GM19372 (cell line): ENCODE results near the gene PEA15.

Experiments
- ATAC-seq: cut with Tn5 transposase; IDR thresholded peaks from one replicate; pipeline ENCODE4 v1.9.1; 2021; ENCODE audit warnings: mild to moderate bottlenecking, low read depth, moderate library complexity; ENCODE audit not compliant: unreplicated experiment

The PEA15 gene, protein sequence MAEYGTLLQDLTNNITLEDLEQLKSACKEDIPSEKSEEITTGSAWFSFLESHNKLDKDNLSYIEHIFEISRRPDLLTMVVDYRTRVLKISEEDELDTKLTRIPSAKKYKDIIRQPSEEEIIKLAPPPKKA

DNA sequence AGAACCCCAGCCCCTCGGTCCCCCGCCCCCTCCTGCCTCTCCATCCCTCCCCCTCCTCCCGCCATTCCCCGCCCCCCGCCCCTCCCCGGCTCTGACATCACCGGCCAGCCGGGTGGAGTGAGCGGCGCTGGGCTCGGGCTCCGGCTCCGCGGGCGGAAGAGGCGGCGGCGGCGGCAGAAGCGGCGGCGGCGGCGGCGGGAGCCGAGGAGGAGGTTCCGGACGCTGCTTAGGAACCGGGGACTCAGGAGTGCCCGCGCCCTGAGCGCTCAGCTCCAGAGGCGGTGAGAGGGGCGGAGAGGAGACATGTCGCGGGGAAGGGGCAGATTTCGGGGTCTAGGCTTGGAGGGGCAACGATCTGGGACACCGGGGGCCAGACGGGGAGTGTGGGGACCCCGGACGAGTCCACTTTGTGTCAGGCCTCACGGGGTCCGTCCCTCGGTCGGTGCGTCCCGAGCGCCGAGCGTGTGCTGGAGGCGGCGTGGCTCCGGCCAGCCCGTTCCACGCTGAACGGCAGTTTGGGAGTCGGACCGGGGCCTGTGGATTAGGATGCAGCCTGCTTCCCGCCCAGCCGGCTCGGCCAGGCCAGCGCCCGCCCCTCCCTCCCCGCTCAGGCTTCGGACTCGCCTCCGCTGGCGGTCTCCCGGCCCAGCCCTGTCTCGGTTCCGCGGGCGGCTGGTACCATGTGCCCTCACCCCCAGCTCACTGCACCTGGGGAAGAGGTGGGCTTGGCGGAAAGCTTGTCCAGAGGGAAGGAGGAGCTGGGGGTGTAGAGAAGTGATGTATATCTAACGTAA lies at the start of gene PEA15:
Gene PEA15, plus strand, starts transcription at position 143 of the 794 bp plus-strand sequence. CDS start 6,161 bp downstream, outside the sequence.
- peak; percentile 63 for ATAC-seq

DNA sequence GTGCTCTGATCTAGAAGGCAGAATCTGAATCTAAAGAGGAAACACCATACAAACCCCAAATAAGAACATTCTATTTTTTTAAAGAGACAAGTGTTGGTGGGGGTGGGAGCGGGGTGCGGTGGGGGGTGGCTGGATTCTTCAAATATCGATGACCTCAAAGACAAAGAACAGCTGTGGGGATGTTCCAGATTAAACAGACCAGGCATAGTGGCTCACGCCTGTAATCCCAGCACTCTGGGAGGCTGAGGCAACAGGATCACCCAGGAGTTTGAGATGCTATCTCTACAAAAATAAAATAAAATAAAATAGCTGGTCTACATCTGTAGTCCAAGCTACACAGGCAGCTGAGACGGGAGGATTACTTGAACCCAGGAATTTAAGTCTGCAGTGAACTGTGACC lies 48.8 kb upstream of the PEA15 start:
- no peak for ATAC-seq

DNA sequence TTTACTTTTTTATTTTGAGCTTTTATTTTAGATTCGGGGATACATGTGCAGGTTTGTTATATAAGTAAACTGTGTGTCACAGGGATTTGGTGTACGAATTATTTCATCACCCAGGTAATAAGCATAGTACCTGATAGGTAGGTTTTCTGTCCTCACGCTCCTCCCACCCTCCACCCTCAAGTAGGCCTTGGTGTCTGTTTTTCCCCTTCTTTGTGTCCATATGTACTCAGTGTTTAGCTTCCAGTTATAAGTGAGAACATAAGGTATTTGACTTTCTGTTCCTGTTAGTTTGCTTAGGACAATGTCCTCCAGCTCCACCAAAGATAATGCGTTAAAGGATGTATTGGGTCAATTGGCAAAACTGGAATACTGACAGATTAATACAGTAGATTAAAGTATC lies 48.0 kb upstream of the PEA15 start:
- ATAC-seq = no peak

DNA sequence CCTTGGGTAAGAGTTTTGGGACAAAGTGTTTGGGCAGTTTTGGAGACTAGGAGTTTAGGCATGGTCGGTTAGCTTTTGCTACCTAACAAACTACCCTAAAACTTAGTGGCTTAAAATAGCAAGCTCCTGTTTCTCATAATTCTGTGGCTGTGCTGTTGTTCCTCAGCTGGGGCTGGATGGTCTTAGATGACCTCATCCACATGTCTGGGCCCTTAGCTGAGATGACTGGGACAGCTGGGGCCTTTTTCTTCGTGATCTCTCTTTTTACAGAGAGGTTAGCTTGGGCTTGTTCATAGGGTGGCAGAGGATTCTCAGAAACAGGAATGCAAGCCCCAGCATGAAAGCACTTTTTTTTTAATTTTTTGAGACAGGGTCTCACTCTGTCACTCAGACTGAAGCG lies 47.2 kb upstream of the PEA15 start:
- no peak for ATAC-seq

DNA sequence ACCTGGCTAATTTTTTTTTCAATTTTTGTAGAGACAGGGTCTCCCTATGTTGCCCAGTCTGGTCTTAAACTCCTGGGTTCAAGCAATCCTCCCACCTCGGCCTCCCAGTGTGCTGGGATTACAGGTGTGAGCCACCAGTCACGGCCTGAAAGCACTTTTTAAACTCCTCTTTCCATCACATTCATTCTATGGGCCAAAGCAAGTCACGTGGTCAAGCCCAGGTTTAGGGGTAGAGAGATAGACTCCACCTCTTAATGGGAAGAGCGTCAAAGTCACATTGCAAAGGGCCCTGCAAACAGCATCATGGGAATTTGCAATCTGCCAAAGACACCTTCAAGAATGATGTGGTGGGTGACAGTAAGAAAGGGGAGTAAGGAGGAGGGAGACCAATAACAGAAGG lies 46.6 kb upstream of the PEA15 start:
- no peak for ATAC-seq

DNA sequence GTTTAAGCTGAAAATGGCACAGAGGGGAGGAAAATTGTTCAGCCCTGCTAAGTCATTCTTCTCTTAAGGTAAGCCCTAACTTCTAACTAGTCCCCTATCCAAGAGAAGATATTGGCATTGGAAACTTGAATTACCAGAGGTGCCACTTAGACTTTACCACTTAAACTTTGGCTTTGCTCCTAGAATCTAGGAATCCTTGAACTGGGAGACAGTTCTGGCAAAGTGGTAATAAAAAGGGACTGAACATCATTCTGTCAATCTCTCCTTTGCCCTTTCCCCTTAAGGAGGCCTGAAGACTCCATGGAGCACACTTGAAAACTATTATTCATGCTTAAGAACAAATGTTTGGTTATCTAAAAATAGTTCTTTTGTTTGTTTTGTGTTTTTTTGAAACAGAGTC lies 45.3 kb upstream of the PEA15 start:
- no peak for ATAC-seq

DNA sequence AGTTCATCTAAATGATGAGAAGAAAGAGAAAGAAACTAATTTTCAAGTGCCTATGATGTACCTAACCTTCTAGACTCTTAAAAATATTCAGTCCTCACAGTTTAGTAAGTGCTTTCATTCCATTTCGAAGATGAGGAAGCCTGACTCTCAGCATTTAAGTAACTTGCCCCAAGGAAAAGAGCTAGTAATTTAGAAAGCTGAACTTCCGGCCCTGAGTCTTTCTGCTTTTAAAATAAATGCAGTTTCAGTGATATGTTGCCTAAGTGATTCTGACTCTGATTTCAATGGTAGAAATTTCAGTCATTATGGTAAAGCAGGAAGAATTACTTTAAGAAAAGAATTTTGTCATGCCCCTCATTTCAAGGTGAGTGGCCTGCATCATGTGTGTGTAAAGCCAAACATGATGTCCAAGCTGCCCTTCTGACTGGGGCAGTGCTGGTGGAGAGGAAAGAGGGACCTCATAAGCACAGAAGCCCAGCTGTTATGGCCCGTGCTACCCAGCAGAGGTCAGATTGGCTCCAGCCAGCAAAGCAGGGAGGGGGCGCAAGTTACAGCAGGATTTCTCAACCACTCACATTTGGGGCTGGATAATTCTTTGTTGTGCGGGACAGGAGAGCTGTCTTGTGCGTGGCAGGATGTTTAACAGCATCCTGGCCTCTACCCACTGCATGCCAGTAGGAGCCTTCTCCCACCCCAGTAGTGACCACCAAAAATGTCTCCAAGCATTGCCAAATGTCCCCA lies 43.0 kb upstream of the PEA15 start:
- ATAC-seq = no peak

DNA sequence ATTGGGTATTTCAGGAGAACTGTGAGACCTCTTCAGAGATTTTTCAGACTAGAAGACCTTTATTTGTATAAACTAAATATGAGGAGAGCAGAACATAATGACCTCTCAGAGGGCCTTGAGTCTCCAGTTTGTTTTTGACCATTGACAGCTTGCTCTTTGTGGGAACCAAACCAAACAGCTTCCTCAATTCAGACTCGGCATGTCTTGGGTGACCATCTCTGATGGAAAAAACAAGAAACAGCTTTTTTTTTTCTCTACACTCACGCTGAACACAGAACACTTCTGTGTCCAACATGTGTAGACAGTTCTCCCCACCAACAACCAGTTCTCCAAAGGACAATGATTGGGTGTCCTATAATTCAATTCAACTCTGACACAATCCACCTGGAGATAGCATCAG lies 42.3 kb upstream of the PEA15 start:
- no peak for ATAC-seq

DNA sequence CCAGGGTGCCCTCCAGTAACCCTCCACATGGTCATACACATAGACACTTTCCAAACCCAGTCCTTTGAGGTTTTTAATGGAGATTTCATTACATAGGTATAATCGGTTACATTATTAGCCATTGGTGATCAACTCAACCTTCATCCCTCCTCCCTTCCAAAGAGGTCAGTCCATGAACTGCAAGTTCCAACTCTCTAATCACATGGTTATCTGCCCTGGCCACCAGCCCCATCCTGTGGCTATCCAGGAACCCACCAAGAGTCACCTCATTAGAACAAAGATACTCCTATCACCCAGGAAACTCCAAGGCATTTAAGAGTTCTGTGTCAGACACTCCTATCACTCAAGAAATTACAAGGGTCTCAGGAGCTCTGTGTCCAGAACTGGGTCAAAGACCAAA lies 41.6 kb upstream of the PEA15 start:
- no peak for ATAC-seq

DNA sequence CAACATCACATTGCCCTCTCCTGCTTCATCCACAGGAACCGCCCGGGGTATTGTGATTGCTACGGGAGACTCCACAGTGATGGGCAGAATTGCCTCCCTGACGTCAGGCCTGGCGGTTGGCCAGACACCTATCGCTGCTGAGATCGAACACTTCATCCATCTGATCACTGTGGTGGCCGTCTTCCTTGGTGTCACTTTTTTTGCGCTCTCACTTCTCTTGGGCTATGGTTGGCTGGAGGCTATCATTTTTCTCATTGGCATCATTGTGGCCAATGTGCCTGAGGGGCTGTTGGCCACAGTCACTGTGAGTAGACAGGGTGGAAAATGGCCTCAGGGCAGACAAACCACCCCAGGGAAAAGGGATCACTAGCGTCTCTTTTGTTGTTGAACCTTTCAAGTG lies 41.1 kb upstream of the PEA15 start:
- ATAC-seq = no peak

DNA sequence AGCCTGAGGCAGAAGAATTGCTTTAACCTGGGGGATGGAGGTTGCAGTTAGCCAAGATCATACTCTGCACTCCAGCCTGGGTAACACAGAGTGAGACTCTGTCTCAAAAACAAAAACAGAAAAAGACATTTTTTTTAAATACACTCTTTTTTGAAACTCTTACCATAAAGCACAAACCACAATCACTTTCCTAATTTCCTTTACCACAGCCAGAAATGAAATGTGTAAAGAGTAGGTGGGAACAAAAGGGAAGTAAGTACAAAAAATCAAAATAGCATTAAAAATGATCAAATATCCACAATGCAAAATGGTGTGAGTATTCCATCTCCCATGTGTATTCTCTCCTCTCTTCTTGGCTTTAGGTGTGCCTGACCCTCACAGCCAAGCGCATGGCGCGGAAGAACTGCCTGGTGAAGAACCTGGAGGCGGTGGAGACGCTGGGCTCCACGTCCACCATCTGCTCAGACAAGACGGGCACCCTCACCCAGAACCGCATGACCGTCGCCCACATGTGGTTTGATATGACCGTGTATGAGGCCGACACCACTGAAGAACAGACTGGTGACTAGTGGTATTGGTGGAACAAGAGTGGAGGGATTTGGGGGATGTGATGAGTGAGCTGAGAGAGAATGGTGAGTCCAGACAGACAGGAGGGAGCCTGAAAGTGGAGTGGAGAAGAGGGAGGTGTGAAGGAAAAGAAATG lies 38.9 kb upstream of the PEA15 start:
- no peak for ATAC-seq

DNA sequence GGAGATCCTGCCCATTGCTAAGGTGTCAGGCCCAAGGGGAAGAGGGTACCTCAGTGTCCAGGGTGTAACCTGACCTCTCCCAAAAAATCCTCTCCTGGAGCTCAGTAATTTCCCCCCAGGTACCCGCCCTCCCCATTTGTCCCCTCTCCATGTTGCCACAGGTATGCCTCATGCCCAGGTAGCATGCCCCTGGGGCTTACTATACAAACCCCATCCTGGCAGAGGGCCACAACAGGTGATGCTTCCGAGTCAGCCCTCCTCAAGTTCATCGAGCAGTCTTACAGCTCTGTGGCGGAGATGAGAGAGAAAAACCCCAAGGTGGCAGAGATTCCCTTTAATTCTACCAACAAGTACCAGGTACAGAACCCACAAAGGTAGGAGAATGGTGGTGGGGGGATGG lies 38.1 kb upstream of the PEA15 start:
- no peak for ATAC-seq

DNA sequence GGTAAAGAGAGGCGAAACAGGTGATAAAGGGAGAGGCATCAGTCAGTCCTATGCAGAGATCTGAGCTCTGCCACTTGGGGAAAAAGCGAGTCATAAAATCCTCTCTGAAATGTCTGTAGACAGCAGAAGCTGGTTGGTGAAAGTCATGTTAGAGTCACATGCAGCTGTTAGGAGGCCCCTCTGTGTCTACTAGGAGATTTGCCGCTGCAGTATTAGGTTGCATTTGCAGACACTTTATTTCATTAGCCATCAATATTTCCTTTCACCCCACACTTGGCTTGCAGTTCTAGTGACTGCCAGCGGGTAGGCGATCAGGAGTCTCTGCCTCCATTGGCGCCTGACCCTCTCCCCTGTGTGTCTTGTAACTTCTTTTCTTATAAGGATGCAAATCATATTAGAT lies 37.6 kb upstream of the PEA15 start:
- no peak for ATAC-seq

DNA sequence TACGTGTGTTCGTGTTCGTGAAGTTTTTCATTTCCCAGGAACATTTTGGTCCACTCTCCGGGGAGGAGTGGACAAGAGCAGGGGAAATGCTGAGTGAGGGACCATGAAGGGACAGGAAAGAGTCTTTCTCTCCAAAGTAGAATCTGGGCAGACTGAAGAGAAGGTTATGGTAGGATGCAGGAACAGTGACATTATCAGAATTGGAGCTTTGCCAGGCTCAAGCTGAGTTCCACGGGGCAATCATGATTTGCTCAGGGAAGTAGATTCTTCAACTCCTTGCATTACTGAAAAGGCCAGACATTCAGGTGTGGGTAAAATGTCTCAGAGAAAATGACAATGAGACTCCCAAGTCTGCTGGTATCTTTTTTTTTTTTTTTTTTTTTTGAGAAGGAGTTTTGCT lies 37.2 kb upstream of the PEA15 start:
- no peak for ATAC-seq

DNA sequence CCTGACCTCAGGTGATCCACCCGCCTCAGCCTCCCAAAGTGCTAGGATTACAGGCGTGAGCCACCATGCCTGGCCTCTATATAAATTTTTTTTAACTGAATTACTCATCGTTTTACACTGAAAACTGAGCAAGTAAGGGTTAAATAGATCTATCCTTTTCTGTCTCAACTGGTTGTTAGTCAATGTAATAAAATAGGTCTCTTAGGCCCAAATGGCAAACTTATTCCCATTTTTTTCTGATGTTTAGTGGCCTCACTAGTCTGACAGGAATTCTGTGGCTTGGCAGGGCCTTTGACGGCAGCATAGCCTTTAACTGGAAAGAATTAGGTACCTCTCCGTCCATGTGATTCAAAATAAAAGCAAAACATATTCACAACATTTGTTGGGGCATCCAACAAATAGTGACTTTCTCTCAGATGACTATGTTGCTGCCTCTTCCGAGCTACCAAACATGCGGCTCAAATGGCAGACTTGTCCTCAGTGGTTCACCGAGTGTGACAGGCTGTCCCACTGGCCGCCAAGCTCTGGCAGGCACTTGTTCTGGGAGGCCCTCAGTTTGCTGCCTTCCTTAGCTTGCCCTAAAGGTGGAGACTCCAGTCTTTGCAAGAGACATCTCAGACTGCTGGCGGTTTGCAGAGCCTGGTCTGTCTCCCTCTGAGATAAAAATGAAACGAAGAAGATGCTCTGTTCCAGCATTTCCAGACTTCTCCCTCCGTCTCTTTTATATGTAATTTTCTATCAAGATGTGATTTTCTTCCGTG lies 36.4 kb upstream of the PEA15 start:
- no peak for ATAC-seq

DNA sequence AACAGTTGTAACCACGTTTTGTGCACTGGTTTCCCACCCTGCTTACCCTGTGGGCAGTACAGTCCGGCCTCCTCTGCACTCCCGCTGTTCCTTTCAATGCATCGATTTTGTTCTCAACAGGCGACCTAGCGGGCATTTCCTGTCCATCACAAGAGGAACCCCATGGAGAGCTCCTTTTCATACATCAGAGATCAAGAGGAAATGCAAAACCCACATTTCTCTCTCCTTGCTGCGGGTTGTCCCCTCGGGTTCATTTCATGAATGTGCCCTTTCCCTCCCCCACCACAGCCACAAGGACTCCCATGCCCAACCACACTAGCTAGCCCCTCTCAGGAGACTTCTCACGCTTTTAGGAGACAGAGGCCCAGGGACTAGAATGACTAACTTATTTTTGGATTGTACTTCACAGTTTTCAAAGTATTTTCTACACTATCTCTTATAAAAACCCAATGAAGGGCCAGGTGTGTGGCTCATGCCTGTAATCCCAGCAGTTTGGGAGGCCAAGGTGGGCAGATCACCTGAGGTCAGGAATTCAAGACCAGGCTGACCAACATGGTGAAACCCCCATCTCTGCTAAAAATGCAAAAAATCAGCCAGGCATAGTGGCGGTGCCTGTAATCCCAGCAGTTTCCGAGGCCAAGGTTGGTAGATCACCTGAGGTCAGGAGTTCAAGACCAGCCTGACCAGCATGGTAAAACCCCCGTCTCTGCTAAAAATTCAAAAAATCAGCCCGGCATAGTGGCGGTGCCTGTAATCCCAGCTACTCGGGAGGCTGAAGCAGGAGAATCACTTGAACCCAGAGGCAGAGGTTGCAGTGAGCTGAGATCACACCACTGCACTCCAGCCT lies 35.4 kb upstream of the PEA15 start:
- ATAC-seq = no peak

DNA sequence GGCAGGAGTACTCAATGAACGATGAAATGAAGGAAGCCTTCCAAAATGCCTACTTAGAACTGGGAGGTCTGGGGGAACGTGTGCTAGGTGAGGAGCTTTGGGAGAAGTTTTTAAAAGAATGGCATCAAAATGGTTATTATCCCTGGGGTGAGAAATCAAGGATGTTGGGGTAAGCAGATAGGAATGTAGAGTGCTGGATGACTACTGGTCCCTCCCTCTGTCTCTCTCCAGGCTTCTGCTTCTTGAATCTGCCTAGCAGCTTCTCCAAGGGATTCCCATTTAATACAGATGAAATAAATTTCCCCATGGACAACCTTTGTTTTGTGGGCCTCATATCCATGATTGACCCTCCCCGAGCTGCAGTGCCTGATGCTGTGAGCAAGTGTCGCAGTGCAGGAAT lies 33.8 kb upstream of the PEA15 start:
- no peak for ATAC-seq

DNA sequence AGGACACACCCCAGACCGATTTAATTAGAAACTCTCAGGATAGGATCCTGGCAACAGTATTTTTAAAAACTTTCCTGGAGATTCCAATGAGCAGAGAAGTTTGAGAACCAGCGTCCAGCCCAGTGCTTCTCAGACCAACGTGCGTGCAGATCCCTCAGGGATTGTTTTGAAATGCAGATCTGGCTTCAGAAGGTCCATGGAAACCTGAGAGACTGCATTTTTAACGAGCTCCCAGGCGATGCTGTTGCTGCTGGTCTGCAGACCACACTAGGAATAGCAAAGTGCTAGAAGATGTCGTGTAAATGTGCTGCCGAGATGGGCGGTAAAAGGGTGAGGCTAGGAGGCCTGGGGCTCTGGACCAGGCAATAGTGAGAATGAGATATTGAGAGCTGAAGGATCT lies 33.2 kb upstream of the PEA15 start:
- no peak for ATAC-seq

DNA sequence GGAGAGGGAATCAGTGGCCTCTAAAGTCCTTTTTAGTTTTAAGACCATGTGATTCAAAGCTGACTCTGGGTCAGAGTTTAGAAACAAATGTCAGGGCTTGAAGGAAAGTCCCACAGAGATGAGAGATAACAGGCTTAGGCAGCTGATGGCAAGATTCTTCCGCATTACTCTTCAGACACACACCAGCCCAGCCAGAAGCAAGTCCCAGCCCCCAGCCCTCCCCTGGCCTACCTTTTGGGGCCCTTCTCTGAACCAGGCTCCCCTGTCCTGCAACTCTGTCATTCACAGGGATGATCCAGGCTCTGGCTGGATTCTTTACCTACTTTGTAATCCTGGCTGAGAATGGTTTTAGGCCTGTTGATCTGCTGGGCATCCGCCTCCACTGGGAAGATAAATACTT lies 28.0 kb upstream of the PEA15 start:
- ATAC-seq = no peak

DNA sequence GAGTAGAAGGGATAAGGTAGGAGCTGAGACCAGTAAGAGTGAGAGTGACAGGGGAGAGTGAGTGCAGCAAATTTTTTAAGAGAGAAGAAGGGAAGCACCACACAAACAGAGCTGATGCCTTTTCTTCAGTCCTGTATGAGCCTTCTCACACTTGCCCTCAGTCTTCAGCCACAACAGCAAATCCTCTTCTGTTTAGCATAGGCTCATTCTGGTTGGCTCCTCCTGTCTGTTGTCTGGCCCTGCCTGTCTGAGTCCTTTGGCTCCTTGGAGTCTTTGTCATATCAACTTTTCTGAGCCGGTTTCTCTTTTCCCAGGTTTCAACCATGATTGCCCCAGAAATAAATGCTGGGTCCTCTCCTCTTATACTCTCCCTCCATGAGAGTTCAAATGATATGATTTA lies 27.5 kb upstream of the PEA15 start:
- ATAC-seq = no peak
